PC-9 (cell line): ENCODE results near the gene HK3. TPM values are rescaled to one million over a fixed set of nuclear protein-coding genes. Genes with fewer than 3 reads are reported as not detected.

Experiments used
- BruUV-seq: library from RNA; stranded (reverse); fragments of 400-500 nt; replicated peaks from 2 replicates; lab custom pipeline; 2021; lab: Mats Ljungman, UMichigan
- CTCF ChIA-PET: fragments of 300-600 bp; sonication (Branson Sonifier 250); formaldehyde crosslinking; loops from one replicate; lab custom pipeline; 2022; ENCODE audit warnings: antibody characterized with exemption; lab: Charles Lee
- POLR2A ChIA-PET: fragments of 300-600 bp; sonication (Branson Sonifier 250); formaldehyde crosslinking; loops from one replicate; lab custom pipeline; 2022; ENCODE audit warnings: antibody characterized with exemption; ENCODE audit not compliant: unreplicated experiment; lab: Charles Lee
- DNase-seq, 2 experiments: peaks; one replicate each; pipeline versions ENCODE4 v3.0.0 to v3.0.0-alpha.2; 2015 to 2022; ENCODE audit warnings: mixed read lengths in 1 of 2
- H2AFZ ChIP-seq: fragments of 200-600 bp; sonication (generic); 2 replicates; pipeline ENCODE4 v1.8.1; 2017; ENCODE audit warnings: antibody characterized with exemption
- H3F3A ChIP-seq: fragments of 200-600 bp; sonication (generic); 2 replicates; pipeline ENCODE4 v1.8.1; 2017; ENCODE audit warnings: antibody characterized with exemption, mild to moderate bottlenecking, low read depth; ENCODE audit not compliant: insufficient read depth
- H3K27ac ChIP-seq: fragments of 200-600 bp; sonication (generic); 2 replicates; pipeline ENCODE4 v1.6.1; 2016; ENCODE audit warnings: mixed run types
- H3K27me3 ChIP-seq: fragments of 200-600 bp; sonication (generic); 2 replicates; pipeline ENCODE4 v1.6.1; 2016; ENCODE audit warnings: low read depth, mixed run types; ENCODE audit not compliant: insufficient read depth
- H3K36me3 ChIP-seq: fragments of 200-600 bp; sonication (generic); 2 replicates; pipeline ENCODE4 v1.6.1; 2016; ENCODE audit warnings: low read depth, mixed run types
- H3K4me1 ChIP-seq: fragments of 200-600 bp; sonication (generic); replicated peaks from 2 replicates; pipeline ENCODE4 v1.6.1; 2016; ENCODE audit warnings: mixed run types; ENCODE audit not compliant: insufficient read depth
- H3K4me2 ChIP-seq: fragments of 200-600 bp; sonication (generic); 2 replicates; pipeline ENCODE4 v1.6.1; 2017; ENCODE audit warnings: mixed run types
- H3K4me3 ChIP-seq: fragments of 200-600 bp; sonication (generic); 2 replicates; pipeline ENCODE4 v1.6.1; 2016; ENCODE audit warnings: mixed run types
- H3K79me2 ChIP-seq: fragments of 200-600 bp; sonication (generic); 2 replicates; pipeline ENCODE4 v1.6.1; 2017; ENCODE audit warnings: low read depth, mixed run types
- H3K9me2 ChIP-seq: fragments of 200-600 bp; sonication (generic); 2 replicates; pipeline ENCODE4 v1.8.1; 2017; ENCODE audit warnings: mild to moderate bottlenecking; ENCODE audit not compliant: insufficient read depth
- H3K9me3 ChIP-seq: fragments of 200-600 bp; sonication (generic); 2 replicates; pipeline ENCODE4 v1.8.1; 2016; ENCODE audit warnings: low read depth; ENCODE audit not compliant: insufficient read depth
- H4K20me1 ChIP-seq: fragments of 200-600 bp; sonication (generic); 2 replicates; pipeline ENCODE4 v1.8.1; 2017; ENCODE audit not compliant: insufficient read depth
- CTCF ChIP-seq: fragments of 200-600 bp; sonication (generic); conservative IDR thresholded peaks from 2 replicates; pipeline ENCODE4 v1.6.1; 2017; ENCODE audit warnings: mixed run types, antibody characterized with exemption, mild to moderate bottlenecking, moderate library complexity
- EZH2 ChIP-seq: fragments of 200-600 bp; sonication (generic); IDR thresholded peaks from 2 replicates; pipeline ENCODE4 v1.8.0; 2017; ENCODE audit warnings: antibody characterized with exemption, low read depth
- intact Hi-C: fragments of 100-400 bp; cut with micrococcal nuclease; formaldehyde crosslinking; loops from one replicate; pipeline ENCODE4 v1.10.0; 2022; ENCODE audit not compliant: unreplicated experiment
- total RNA-seq: library from RNA; stranded (reverse); gene quantifications from 2 replicates; pipeline ENCODE4 v1.2.3, GENCODE V29; 2021

The HK3 gene
- total RNA-seq, 1 experiment from 2014 or later, result not detected

DNA sequence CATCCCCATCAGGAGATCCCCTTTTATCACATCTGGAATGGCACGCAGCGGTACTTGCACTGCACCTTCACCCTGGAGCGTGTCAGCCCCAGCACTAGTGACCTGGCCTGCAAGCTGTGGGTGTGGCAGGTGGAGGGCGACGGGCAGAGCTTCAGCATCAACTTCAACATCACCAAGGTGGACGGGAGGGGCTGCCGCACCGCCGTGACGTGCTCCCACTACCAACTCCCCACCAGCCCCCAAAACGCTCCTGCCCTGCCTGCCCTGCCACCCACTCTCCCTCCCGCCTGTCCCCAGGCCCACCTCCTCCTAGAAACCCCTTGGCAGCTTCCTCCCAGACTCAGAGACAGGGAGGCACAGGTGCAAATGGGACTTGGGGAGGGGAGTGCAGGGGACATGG, 20.7 kb downstream of the HK3 start:
- DNase-seq, result peak in 1 of 2 experiments; percentile 30
- no peaks in the 10 kb centered on the region for H3K9me2 ChIP-seq
- CTCF ChIA-PET, result no interaction called here
- no peaks in the 10 kb centered on the region for H4K20me1 ChIP-seq
- H3K79me2 ChIP-seq, result no peaks in the 10 kb centered on the region
- H3K27ac ChIP-seq, result no peak overlapping the region
- no peaks in the 10 kb centered on the region for H3K36me3 ChIP-seq
- no peaks in the 10 kb centered on the region for H3K27me3 ChIP-seq
- H3K4me2 ChIP-seq, result no peak overlapping the region
- no peaks in the 10 kb centered on the region for H3F3A ChIP-seq
- H2AFZ ChIP-seq, result no peak overlapping the region
- H3K9me3 ChIP-seq, result no peaks in the 10 kb centered on the region
- no peaks in the 10 kb centered on the region for H3K4me1 ChIP-seq
- intact Hi-C loops, result no loop called here
- POLR2A ChIA-PET, result no interaction called here
- TF ChIP-seq EZH2, result no peak
- TF ChIP-seq CTCF, result no peak
- no peak overlapping the region for H3K4me3 ChIP-seq
- no TSS peak for BruUV-seq

DNA sequence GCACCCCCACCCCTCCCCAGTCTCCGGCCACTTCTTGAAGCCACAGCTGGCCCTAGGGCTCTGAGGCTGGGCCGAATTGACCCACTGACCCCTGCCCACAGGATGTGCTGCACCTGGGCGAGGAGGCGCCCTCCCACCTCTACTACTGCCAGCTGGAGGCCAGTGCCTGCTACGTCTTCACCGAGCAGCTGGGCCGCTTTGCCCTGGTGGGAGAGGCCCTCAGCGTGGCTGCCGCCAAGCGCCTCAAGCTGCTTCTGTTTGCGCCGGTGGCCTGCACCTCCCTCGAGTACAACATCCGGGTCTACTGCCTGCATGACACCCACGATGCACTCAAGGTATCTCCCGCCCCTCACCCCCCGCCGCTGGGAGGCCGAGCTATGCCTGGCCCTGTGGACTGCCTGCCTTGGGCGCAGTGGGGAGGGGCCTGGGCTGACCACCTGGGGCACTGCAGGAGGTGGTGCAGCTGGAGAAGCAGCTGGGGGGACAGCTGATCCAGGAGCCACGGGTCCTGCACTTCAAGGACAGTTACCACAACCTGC, 21.3 kb downstream of the HK3 start:
- no peaks in the 10 kb centered on the region for H3K36me3 ChIP-seq
- H3K4me1 ChIP-seq, result no peaks in the 10 kb centered on the region
- CTCF ChIA-PET, result no interaction called here
- no peak overlapping the region for H2AFZ ChIP-seq
- TF ChIP-seq EZH2, result no peak
- no peak for TF ChIP-seq CTCF
- POLR2A ChIA-PET, result no interaction called here
- no peak overlapping the region for H3K4me2 ChIP-seq
- H3K79me2 ChIP-seq, result no peaks in the 10 kb centered on the region
- H3K27me3 ChIP-seq, result no peaks in the 10 kb centered on the region
- no TSS peak for BruUV-seq
- no peak for DNase-seq
- no peaks in the 10 kb centered on the region for H3K9me3 ChIP-seq
- no peak overlapping the region for H3K27ac ChIP-seq
- H4K20me1 ChIP-seq, result no peaks in the 10 kb centered on the region
- H3K9me2 ChIP-seq, result no peaks in the 10 kb centered on the region
- H3K4me3 ChIP-seq, result no peak overlapping the region
- intact Hi-C loops, result no loop called here
- H3F3A ChIP-seq, result no peaks in the 10 kb centered on the region

- Histone ChIP-seq H3K4me2 (no peak overlapping the region), H3F3A (no peaks in the 10 kb centered on the region), H3K9me2 (no peaks in the 10 kb centered on the region), H3K79me2 (no peaks in the 10 kb centered on the region), H4K20me1 (no peaks in the 10 kb centered on the region), H3K27me3 (no peaks in the 10 kb centered on the region), H2AFZ (no peak overlapping the region), H3K9me3 (no peaks in the 10 kb centered on the region), H3K36me3 (no peaks in the 10 kb centered on the region), H3K27ac (no peak overlapping the region), H3K4me1 (no peaks in the 10 kb centered on the region), H3K4me3 (no peak overlapping the region)
- BruUV-seq, result no TSS peak
- POLR2A ChIA-PET, result no interaction called here
- intact Hi-C loops, result no loop called here
- CTCF ChIA-PET, result interaction anchor here (0.6 kb wide), 1 partner anchor 22 kb away, joined by 3 read pairs; the partner anchor contains the start of gene HK3
- no peak for TF ChIP-seq CTCF
- TF ChIP-seq EZH2, result no peak
- DNase-seq, result no peak
Measured at GRCh38 chr5:176876506-176877431, 22.4 kb downstream of the HK3 start.
